MG63 (cell line): ENCODE results near the gene PLA2G4E. TPM values are rescaled to one million over a fixed set of nuclear protein-coding genes. Genes with fewer than 3 reads are reported as not detected.

ENCODE experiments used
- DNase-seq: peaks from one replicate; pipeline ENCODE4 v3.0.0-alpha.2; 2020
- H3K27me3 ChIP-seq: fragments of 250-450 bp; sonication (Bioruptor Pico); 2 replicates; pipeline ENCODE4 v1.5.1; 2020; ENCODE audit warnings: mild to moderate bottlenecking, moderate library complexity
- H3K36me3 ChIP-seq: fragments of 250-450 bp; sonication (Bioruptor Pico); 2 replicates; pipeline ENCODE4 v1.5.1; 2020; ENCODE audit warnings: mild to moderate bottlenecking, moderate library complexity
- H3K4me3 ChIP-seq: fragments of 250-450 bp; sonication (Bioruptor Pico); 2 replicates; pipeline ENCODE4 v1.5.1; 2020; ENCODE audit warnings: mild to moderate bottlenecking, moderate library complexity
- H3K9me3 ChIP-seq: fragments of 250-450 bp; sonication (Bioruptor Pico); 2 replicates; pipeline ENCODE4 v1.5.1; 2020; ENCODE audit warnings: mild to moderate bottlenecking, moderate library complexity
- total RNA-seq: library from RNA; depleted of rRNA; stranded (reverse); fragments of >200 nt; shearing (Covaris generic); gene quantifications from 2 replicates; pipeline ENCODE4 v1.2.3, GENCODE V29; 2014; ENCODE audit warnings: low replicate concordance

The PLA2G4E gene
- total RNA-seq, 1 experiment from 2014 or later, result not detected

GRCh38 chr15:41989573-41990242 lies 31.1 kb downstream of the PLA2G4E start:
- Histone ChIP-seq H3K36me3 (no peaks in the 10 kb centered on the region), H3K27me3 (no peaks in the 10 kb centered on the region), H3K9me3 (no peaks in the 10 kb centered on the region)

GRCh38 chr15:41988896-41989572 lies 31.8 kb downstream of the PLA2G4E start:
- Histone ChIP-seq H3K36me3 (no peaks in the 10 kb centered on the region), H3K9me3 (no peaks in the 10 kb centered on the region), H3K4me3 (no peak overlapping the region), H3K27me3 (no peaks in the 10 kb centered on the region)
- DNase-seq, result no peak

More at GRCh38 chr15:41989573-41990242, 31.1 kb downstream of the PLA2G4E start:
- DNase-seq, result peak; percentile 63
- H3K4me3 ChIP-seq, result no peak overlapping the region

- no peaks in the 10 kb centered on the region for H3K36me3 ChIP-seq
- no peak overlapping the region for H3K4me3 ChIP-seq
- no peak for DNase-seq
- no peaks in the 10 kb centered on the region for H3K9me3 ChIP-seq
- no peaks in the 10 kb centered on the region for H3K27me3 ChIP-seq
These were observed 32.9 kb downstream of the PLA2G4E start for GRCh38 chr15:41987925-41988275.

- H3K27me3 ChIP-seq, result no peaks in the 10 kb centered on the region
- no peaks in the 10 kb centered on the region for H3K9me3 ChIP-seq
- no peaks in the 10 kb centered on the region for H3K36me3 ChIP-seq
- H3K4me3 ChIP-seq, result no peak overlapping the region
- DNase-seq, result no peak
These were observed 33.5 kb downstream of the PLA2G4E start for GRCh38 chr15:41987246-41987924.

GRCh38 chr15:41985236-41986160 lies 35.3 kb downstream of the PLA2G4E start:
- no peak overlapping the region for H3K4me3 ChIP-seq
- H3K36me3 ChIP-seq, result no peaks in the 10 kb centered on the region
- DNase-seq, result no peak
- no peaks in the 10 kb centered on the region for H3K27me3 ChIP-seq
- H3K9me3 ChIP-seq, result no peaks in the 10 kb centered on the region

GRCh38 chr15:41984622-41985021 lies 36.2 kb downstream of the PLA2G4E start:
- DNase-seq, result no peak
- Histone ChIP-seq H3K27me3 (no peaks in the 10 kb centered on the region), H3K36me3 (no peaks in the 10 kb centered on the region), H3K9me3 (no peaks in the 10 kb centered on the region), H3K4me3 (no peak overlapping the region)

- no peaks in the 10 kb centered on the region for H3K36me3 ChIP-seq
- no peak overlapping the region for H3K4me3 ChIP-seq
- no peaks in the 10 kb centered on the region for H3K27me3 ChIP-seq
- no peak for DNase-seq
- no peaks in the 10 kb centered on the region for H3K9me3 ChIP-seq
These were observed 36.9 kb downstream of the PLA2G4E start for GRCh38 chr15:41983621-41984571.

GRCh38 chr15:41983221-41983620 lies 37.6 kb downstream of the PLA2G4E start:
- no peak for DNase-seq
- no peaks in the 10 kb centered on the region for H3K9me3 ChIP-seq
- H3K4me3 ChIP-seq, result no peak overlapping the region
- no peaks in the 10 kb centered on the region for H3K27me3 ChIP-seq
- H3K36me3 ChIP-seq, result no peaks in the 10 kb centered on the region

- no peaks in the 10 kb centered on the region for H3K27me3 ChIP-seq
- H3K9me3 ChIP-seq, result no peaks in the 10 kb centered on the region
- no peak overlapping the region for H3K4me3 ChIP-seq
- no peak for DNase-seq
- H3K36me3 ChIP-seq, result no peaks in the 10 kb centered on the region
These were observed 38.5 kb downstream of the PLA2G4E start for GRCh38 chr15:41982133-41982930.

- H3K9me3 ChIP-seq, result no peaks in the 10 kb centered on the region
- no peak overlapping the region for H3K4me3 ChIP-seq
- H3K36me3 ChIP-seq, result no peaks in the 10 kb centered on the region
- no peaks in the 10 kb centered on the region for H3K27me3 ChIP-seq
- no peak for DNase-seq
These were observed 39.3 kb downstream of the PLA2G4E start for GRCh38 chr15:41981371-41982132.

- Histone ChIP-seq H3K4me3 (no peak overlapping the region), H3K9me3 (no peaks in the 10 kb centered on the region), H3K36me3 (no peaks in the 10 kb centered on the region), H3K27me3 (no peaks in the 10 kb centered on the region)
- no peak for DNase-seq
These were observed 40.1 kb downstream of the PLA2G4E start for GRCh38 chr15:41980654-41981323.

- Histone ChIP-seq H3K9me3 (no peaks in the 10 kb centered on the region), H3K27me3 (no peaks in the 10 kb centered on the region), H3K4me3 (no peak overlapping the region), H3K36me3 (no peaks in the 10 kb centered on the region)
- no peak for DNase-seq
These were observed 41.2 kb downstream of the PLA2G4E start for GRCh38 chr15:41979493-41980266.

GRCh38 chr15:41978534-41978933 lies 42.3 kb downstream of the PLA2G4E start:
- no peaks in the 10 kb centered on the region for H3K9me3 ChIP-seq
- no peak for DNase-seq
- H3K4me3 ChIP-seq, result no peak overlapping the region
- H3K36me3 ChIP-seq, result no peaks in the 10 kb centered on the region
- H3K27me3 ChIP-seq, result no peaks in the 10 kb centered on the region
